Parathyroid adenoma (tissue), 2 donors: Measurements from ENCODE around the gene SSMEM1.
"Not testable (repeated sequence)": the region's sequence is repeated elsewhere in the genome, so short reads cannot be mapped to it uniquely, and the experiment has no call there.

ENCODE experiments used
- H2AFZ ChIP-seq: fragments of 300-600 bp; sonication (generic); one replicate; pipeline ENCODE4 v1.7.0; 2017; ENCODE audit warnings: antibody characterized with exemption, mild to moderate bottlenecking
- H3K27ac ChIP-seq: fragments of 300-600 bp; sonication (generic); one replicate; pipeline ENCODE4 v1.7.0; 2017
- H3K27me3 ChIP-seq: fragments of 300-600 bp; sonication (generic); one replicate; pipeline ENCODE4 v1.7.0; 2017; ENCODE audit warnings: low read length; ENCODE audit not compliant: control insufficient read depth, insufficient read depth
- H3K36me3 ChIP-seq: fragments of 300-600 bp; sonication (generic); one replicate; pipeline ENCODE4 v1.7.0; 2017; ENCODE audit warnings: low read length; ENCODE audit not compliant: control insufficient read depth, insufficient read depth
- H3K4me1 ChIP-seq: fragments of 300-600 bp; sonication (generic); one replicate; pipeline ENCODE4 v1.7.0; 2017; ENCODE audit warnings: control low read depth
- H3K4me2 ChIP-seq: fragments of 300-600 bp; sonication (generic); one replicate; pipeline ENCODE4 v1.7.0; 2017; ENCODE audit warnings: low read length
- H3K4me3 ChIP-seq: fragments of 300-600 bp; sonication (generic); one replicate; pipeline ENCODE4 v1.7.0; 2017; ENCODE audit warnings: low read depth, low read length
- H3K79me2 ChIP-seq: fragments of 300-600 bp; sonication (generic); one replicate; pipeline ENCODE4 v1.7.0; 2017; ENCODE audit warnings: control low read depth
- H3K9ac ChIP-seq: fragments of 300-600 bp; sonication (generic); one replicate; pipeline ENCODE4 v1.7.0; 2017; ENCODE audit warnings: mild to moderate bottlenecking
- H3K9me3 ChIP-seq: fragments of 300-600 bp; sonication (generic); one replicate; pipeline ENCODE4 v1.7.0; 2017; ENCODE audit warnings: low read length; ENCODE audit not compliant: control insufficient read depth
- TF ChIP-seq, protein P1 (sequence below): fragments of 300-600 bp; sonication (generic); IDR thresholded peaks from one replicate; pipeline ENCODE4 v1.7.0; 2017; ENCODE audit warnings: antibody characterized with exemption, mild to moderate bottlenecking
- donor health status: primary hyperparathyroidism.

SSMEM1 gene

DNA sequence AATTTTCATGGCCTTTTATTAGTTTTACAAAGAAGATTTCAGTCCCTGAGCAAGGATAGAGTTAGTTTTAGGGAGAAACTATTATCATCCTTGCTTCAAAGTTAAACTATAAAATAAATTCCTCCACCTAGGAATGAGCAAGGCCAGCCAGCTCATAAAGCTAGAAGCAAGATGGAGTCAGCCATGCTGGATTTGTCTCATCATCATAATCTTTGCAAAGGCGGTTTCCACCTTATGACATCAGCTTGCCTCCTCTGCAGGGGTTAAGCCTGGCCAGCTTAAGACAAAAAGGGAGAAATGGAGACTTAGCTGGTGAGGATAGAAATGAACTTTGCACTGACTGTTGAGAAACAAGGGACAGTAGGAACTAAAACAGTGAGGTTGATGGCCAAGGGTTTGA is 18.7 kb downstream of the SSMEM1 start:
- Histone ChIP-seq H3K27me3 (no peaks in the 10 kb centered on the region), H3K79me2 (no peaks in the 10 kb centered on the region), H3K9ac (no peak overlapping the region), H3K36me3 (no peaks in the 10 kb centered on the region), H3K9me3 (no peaks in the 10 kb centered on the region), H3K27ac (no peak overlapping the region), H3K4me3 (no peak overlapping the region), H2AFZ (no peak overlapping the region), H3K4me1 (no peaks in the 10 kb centered on the region), H3K4me2 (no peak overlapping the region)
- TF ChIP-seq, protein P1, sequence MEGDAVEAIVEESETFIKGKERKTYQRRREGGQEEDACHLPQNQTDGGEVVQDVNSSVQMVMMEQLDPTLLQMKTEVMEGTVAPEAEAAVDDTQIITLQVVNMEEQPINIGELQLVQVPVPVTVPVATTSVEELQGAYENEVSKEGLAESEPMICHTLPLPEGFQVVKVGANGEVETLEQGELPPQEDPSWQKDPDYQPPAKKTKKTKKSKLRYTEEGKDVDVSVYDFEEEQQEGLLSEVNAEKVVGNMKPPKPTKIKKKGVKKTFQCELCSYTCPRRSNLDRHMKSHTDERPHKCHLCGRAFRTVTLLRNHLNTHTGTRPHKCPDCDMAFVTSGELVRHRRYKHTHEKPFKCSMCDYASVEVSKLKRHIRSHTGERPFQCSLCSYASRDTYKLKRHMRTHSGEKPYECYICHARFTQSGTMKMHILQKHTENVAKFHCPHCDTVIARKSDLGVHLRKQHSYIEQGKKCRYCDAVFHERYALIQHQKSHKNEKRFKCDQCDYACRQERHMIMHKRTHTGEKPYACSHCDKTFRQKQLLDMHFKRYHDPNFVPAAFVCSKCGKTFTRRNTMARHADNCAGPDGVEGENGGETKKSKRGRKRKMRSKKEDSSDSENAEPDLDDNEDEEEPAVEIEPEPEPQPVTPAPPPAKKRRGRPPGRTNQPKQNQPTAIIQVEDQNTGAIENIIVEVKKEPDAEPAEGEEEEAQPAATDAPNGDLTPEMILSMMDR: no peak

DNA sequence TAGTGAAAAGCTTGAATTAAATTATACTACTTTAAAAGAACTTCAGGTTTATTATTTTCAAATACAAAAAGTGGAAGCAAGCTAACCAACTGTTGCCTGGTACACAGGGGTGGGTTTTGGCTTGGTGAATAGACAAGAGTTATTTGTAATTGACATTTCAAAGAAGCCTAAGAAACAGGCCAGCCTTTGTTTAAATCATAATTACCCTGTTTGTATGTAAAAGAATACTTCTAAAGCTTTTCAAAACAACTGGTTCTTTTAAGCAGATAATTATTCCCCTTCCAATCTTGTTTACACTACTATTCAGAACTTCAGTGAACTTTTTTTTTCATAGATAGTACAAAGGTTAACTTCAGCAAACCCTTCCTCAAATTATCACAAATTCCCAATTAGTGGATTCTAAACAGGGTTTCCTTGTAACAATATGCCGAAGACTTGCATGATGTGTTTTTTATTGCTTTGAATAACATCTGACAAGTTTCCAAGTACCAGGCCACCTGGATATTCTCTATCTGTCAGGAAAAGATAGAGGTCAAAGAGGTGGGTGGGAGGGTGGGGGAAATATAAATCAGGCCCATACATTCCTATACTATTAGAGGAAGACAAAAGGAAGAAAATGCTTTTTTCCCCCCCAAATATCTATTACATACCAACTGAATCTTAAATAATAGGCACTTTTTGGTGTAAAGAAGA is 20.4 kb downstream of the SSMEM1 start:
- TF ChIP-seq, protein P1: no peak
- H3K27ac ChIP-seq: no peak overlapping the region
- no peak overlapping the region for H2AFZ ChIP-seq
- H3K27me3 ChIP-seq: no peaks in the 10 kb centered on the region
- no peaks in the 10 kb centered on the region for H3K9me3 ChIP-seq
- no peak overlapping the region for H3K4me3 ChIP-seq
- H3K4me2 ChIP-seq: no peak overlapping the region
- no peaks in the 10 kb centered on the region for H3K79me2 ChIP-seq
- H3K9ac ChIP-seq: no peak overlapping the region
- no peaks in the 10 kb centered on the region for H3K36me3 ChIP-seq
- no peaks in the 10 kb centered on the region for H3K4me1 ChIP-seq

DNA sequence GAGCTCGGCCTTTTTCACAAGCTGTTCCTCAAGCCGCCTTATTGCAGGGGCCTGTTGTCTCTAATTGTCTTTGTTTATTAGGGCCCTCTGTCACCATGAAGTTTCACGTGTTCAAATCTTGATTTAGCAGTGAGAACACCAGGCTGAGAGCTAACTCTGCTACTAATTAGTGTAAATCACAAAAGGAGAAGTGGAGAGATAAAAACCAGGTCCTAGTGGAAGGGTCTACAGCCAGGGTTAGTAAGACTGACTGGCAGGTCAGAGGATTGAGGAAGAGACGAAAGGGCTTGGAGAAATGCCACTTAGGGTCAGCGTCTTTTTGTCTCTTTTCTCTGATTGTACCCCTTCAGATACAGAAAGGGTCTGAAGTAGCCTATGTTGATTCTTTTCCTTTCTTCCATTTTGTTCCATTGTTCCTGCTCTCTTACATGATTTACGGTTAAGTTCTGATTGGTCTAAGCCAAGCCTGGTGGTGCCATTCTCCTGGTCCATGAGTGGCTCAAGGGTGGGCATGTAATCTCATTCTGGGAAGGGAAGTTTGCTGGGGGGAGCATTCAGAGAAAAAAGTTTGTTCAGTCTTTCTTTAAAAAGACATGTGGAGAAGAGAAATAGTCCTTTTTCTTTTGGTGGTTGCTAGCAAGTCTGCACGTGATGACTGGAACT is 21.3 kb downstream of the SSMEM1 start:
- H3K27ac ChIP-seq: no peak overlapping the region
- no peak overlapping the region for H3K9ac ChIP-seq
- H3K4me1 ChIP-seq: no peaks in the 10 kb centered on the region
- no peaks in the 10 kb centered on the region for H3K79me2 ChIP-seq
- H3K4me3 ChIP-seq: no peak overlapping the region
- TF ChIP-seq, protein P1: no peak
- no peak overlapping the region for H3K4me2 ChIP-seq
- no peaks in the 10 kb centered on the region for H3K36me3 ChIP-seq
- H2AFZ ChIP-seq: peak overlapping the region; percentile 56
- no peaks in the 10 kb centered on the region for H3K27me3 ChIP-seq
- H3K9me3 ChIP-seq: no peaks in the 10 kb centered on the region

DNA sequence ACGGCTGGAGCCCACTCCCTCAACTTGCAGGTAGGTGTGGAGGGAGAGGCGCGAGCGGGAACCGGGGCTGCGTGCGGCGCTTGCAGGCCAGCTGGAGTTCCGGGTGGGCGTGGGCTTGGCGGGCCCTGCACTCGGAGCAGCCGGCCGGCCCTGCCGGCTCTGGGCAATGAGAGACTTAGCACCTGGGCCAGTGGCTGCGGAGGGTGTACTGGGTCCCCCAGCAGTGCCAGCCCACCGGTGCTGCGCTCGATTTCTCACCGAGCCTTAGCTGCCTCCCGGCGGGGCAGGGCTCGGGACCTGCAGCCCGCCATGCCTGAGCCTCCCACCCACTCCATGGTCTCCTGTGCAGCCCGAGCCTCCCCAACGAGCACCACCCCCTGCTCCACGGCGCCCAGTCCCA is 22.3 kb downstream of the SSMEM1 start:
- H3K27me3 ChIP-seq, H3K79me2 ChIP-seq, H3K4me3 ChIP-seq, H3K4me2 ChIP-seq, H3K4me1 ChIP-seq, H3K9ac ChIP-seq, H3K9me3 ChIP-seq, H3K27ac ChIP-seq, H3K36me3 ChIP-seq, H2AFZ ChIP-seq: not testable (repeated sequence)

DNA sequence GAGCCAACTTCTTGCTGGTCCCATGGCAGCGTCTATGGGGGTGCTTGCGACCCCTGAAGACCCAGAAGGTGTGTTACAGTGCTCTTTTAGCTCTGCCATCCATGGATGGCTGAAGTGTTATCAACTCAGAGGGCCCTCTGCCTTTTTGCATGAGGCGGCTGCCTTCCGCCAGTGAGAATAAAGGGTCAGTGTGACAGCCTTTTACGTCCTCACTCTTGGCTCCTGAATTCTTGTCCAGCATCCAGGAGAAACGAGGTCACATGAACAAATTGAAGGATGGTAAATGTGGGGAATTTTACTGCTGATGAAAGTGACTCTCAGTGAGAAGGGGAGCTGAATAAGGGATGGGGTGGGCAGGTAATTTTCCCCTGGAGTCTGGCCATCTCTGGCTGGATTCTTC is 24.1 kb downstream of the SSMEM1 start:
- no peaks in the 10 kb centered on the region for H3K9me3 ChIP-seq
- no peaks in the 10 kb centered on the region for H3K4me1 ChIP-seq
- H2AFZ ChIP-seq: peak overlapping the region; percentile 41
- no peak overlapping the region for H3K4me2 ChIP-seq
- no peaks in the 10 kb centered on the region for H3K27me3 ChIP-seq
- H3K9ac ChIP-seq: no peak overlapping the region
- TF ChIP-seq, protein P1: no peak
- H3K79me2 ChIP-seq: no peaks in the 10 kb centered on the region
- no peaks in the 10 kb centered on the region for H3K36me3 ChIP-seq
- no peak overlapping the region for H3K27ac ChIP-seq
- no peak overlapping the region for H3K4me3 ChIP-seq
